Brain pericyte (primary cell): Measurements from ENCODE around the gene RPL15.

Experiments used
- DNase-seq: peaks from one replicate; pipeline ENCODE4 v3.0.0-alpha.2; 2012; ENCODE audit warnings: low read depth, low spot score

Gene RPL15

DNA sequence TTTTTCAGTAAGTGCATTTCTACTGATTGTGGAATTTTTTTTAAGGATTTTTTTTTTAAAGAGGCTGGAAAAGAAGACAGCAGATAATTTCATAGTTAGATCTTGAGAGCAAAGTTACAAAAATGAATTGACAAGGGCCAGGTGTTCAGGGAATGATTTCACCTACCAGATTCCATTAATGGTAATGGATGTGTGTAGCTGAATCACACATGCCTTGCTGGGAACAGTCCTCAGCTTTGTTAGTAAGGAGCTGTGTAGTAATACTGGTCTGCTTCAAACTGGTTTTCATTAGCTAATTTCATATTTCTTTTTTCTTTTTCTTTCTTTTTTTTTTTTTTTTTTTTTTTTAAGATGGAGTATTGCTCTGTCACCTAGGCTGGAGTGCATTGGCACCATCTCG, 44.1 kb downstream of the RPL15 start:
- DNase-seq = no peak

DNA sequence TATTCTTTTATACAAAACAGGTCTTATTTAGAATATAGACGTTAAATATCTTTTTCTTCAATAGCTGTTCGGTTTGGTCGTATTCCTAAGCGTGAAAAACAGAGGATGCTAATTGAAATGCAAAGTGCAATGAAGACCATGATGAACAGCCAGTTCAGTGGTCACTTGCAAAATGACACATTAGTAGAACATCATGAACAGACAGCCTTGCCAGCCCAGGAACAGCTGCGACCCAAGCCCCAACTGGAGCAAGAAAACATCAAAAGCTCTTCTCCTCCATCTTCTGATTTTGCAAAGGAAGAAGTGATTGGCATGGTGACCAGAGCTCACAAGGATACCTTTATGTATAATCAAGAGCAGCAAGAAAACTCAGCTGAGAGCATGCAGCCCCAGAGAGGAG, 45.0 kb downstream of the RPL15 start:
- DNase-seq = no peak

DNA sequence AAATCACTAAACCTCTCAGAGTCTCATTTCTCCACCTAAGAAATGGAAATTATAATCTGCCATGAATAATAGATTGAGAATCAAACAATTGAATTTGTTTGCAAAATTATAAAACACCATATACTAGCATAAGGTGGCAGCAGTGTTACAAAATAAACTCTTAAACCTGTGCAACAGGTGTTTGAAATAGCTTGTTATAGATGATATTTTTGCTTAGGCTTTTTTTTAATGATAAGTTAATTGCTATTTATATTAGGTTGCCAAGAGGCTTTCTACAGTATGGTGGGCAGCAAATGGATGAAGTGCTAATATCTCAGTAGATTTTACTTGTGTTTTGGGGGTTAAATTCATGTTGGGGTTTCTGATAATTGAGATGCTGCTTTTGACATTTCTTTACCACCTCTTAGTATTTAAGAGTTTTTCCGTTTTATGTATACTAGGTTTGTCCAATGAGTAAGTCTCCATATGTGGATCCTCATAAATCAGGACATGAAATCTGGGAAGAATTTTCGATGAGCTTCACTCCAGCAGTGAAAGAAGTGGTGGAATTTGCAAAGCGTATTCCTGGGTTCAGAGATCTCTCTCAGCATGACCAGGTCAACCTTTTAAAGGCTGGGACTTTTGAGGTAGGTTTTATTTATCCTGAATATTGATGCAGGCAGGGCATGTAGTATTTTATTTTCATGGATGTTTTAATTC, 47.8 kb downstream of the RPL15 start:
- no peak for DNase-seq

DNA sequence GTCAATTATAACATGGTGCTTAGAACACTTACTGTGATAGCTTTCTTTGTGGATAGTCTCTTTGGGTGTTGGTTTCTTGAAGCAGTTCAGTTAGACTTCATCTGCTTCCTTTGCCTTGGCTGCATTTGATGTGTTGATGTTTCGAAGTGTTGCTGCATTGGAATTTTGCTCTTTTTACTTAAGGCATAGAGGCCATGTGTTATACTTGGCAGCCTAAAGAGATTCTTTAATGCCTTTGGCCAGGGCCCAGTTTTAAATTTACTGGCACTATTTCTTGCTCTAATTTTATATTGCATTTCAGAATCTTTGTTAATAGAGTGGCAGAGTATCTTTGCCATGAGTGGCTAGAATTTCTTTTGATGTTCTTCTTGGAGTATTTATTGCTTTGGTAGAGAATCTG, 49.4 kb downstream of the RPL15 start:
- no peak for DNase-seq

DNA sequence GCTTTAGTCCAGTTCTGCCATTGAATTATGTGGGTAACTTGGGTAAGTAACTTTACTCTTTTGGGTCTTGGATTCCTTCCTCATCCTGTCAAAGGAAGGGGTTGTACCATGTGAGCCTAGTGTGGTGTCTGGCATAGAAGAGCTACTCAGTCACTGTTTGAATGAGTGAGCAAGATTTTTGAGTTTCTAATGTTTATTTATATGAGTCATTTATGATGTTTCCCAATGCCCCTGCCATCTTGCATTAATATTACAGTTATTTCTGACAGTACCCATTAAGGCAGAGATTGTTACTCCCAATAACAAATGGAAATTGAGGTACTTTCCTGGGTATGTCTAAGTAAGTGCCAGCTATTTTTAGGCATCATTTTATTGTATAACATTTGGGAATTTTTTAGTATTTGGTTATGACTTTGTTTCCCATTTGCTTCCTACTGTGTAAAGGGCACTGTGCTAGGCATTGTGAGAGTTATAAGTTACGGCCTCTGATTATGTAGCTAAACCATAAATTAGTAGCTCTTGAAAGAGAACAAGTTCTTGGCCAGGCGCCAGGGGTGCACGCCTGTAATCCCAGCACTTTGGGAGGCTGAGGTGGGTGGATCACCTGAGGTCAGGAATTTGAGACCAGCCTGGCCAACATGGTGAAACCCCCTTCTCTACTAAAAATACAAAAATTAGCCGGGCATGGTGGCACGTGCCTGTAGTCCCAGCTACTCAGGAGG, 51.7 kb downstream of the RPL15 start:
- no peak for DNase-seq

DNA sequence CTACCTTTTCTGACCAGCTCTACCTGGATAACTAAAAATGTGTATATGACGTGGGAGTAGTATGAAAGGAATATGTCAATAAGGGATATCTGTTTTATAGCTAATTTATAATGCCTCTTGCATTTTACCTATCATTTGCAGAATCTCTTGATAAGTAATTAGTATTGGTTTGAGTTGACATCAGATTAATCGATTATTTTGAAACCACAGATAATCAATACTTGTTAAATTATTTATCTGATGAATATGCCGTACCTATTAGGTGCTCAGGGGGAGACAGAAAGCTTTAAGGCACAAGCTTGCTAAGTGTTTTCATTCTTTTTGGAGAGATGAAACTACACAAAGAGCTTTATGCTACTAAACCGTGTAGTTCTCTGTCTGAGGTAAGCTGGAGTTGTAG, 52.5 kb downstream of the RPL15 start:
- DNase-seq = no peak
